T-helper 2 cell treated with Interferon-gamma antibody and Interleukin-4, amounts not matched to agents 5 μg/mL and 100 μg/mL, for 36 hours (primary cell): ENCODE results near the gene TOP3A.

Experiments
- DNase-seq: peaks from one replicate; pipeline ENCODE4 v3.0.0; 2021; ENCODE audit warnings: low spot score
- H3K27ac Mint-ChIP-seq: one replicate; pipeline ENCODE4 v1.8.0; 2021; ENCODE audit warnings: mild to moderate bottlenecking, mixed read lengths
- H3K27me3 Mint-ChIP-seq: one replicate; pipeline ENCODE4 v1.8.0; 2021; ENCODE audit warnings: low read depth, mixed read lengths
- H3K36me3 Mint-ChIP-seq: one replicate; pipeline ENCODE4 v1.8.0; 2021; ENCODE audit warnings: low read depth, mixed read lengths
- H3K4me1 Mint-ChIP-seq: one replicate; pipeline ENCODE4 v1.8.0; 2021; ENCODE audit warnings: low read depth, mixed read lengths
- H3K4me3 Mint-ChIP-seq: one replicate; pipeline ENCODE4 v1.8.0; 2022; ENCODE audit warnings: mild to moderate bottlenecking, moderate library complexity, mixed read lengths
- H3K9me3 Mint-ChIP-seq: one replicate; pipeline ENCODE4 v1.8.0; 2021; ENCODE audit warnings: mixed read lengths

Gene TOP3A

GRCh38 chr17:18230288-18231141, 84.3 kb downstream of the TOP3A start:
- DNase-seq, result no peak
- Mint-ChIP-seq H3K27me3 (no peaks in the 10 kb centered on the region), H3K4me3 (no peak overlapping the region), H3K36me3 (no peaks in the 10 kb centered on the region), H3K4me1 (peaks cover 15% of the 10 kb centered on the region), H3K9me3 (no peaks in the 10 kb centered on the region), H3K27ac (no peak overlapping the region)

- Mint-ChIP-seq H3K4me1 (peaks cover 19% of the 10 kb centered on the region), H3K36me3 (no peaks in the 10 kb centered on the region), H3K4me3 (no peak overlapping the region), H3K9me3 (no peaks in the 10 kb centered on the region), H3K27me3 (no peaks in the 10 kb centered on the region), H3K27ac (no peak overlapping the region)
- DNase-seq, result no peak
Measured at GRCh38 chr17:18229771-18230170, 85.0 kb downstream of the TOP3A start.

DNA sequence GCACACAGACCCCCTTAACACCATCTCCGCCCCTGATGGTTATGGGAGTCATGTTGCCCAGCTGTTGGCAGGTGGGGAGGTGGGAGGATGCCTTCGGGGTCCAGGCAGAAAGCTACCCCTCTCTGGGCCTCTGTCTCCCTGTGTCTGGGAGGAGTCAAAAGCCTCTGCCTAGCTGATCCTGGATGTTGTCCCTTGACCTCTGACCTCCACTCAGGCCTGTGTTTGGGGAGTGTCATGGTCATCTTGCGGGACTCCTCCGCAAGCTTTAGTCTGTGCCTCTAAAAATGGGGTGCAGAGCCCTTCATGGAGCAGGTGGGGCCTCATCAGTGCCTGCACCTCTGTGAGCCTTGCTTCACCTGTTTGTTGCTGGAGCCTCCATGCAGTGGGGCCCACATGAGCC, 85.5 kb downstream of the TOP3A start:
- DNase-seq, result no peak
- Mint-ChIP-seq H3K4me3 (no peak overlapping the region), H3K4me1 (peaks cover 20% of the 10 kb centered on the region), H3K27me3 (no peaks in the 10 kb centered on the region), H3K36me3 (no peaks in the 10 kb centered on the region), H3K9me3 (no peaks in the 10 kb centered on the region), H3K27ac (no peak overlapping the region)

GRCh38 chr17:18228176-18228682, 86.6 kb downstream of the TOP3A start:
- H3K27me3 Mint-ChIP-seq, result no peaks in the 10 kb centered on the region
- no peak for DNase-seq
- H3K9me3 Mint-ChIP-seq, result no peaks in the 10 kb centered on the region
- no peaks in the 10 kb centered on the region for H3K36me3 Mint-ChIP-seq
- peaks cover 20% of the 10 kb centered on the region for H3K4me1 Mint-ChIP-seq
- H3K27ac Mint-ChIP-seq, result no peak overlapping the region
- no peak overlapping the region for H3K4me3 Mint-ChIP-seq

DNA sequence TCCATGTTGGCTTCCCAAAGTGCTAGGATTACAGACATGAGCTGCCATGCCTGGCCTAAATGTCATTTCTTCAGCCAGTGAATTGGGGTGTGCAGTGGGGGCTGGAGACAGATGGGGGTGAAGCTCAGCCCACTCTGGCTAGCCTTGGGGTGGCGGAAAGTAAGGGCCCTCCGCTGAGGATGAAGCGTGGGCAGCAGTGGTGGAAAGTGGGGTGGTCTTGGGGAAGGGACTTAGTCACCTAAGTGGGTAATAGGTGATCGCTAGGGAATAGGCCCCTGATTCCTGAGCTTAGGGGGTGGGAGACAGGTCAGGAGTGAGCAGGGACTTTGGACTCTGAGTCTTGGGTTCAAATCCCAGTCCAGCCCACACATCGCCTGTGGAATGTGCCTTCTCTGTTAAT, 87.2 kb downstream of the TOP3A start:
- Mint-ChIP-seq H3K4me1 (peaks cover 20% of the 10 kb centered on the region), H3K9me3 (no peaks in the 10 kb centered on the region), H3K4me3 (no peak overlapping the region), H3K27me3 (no peaks in the 10 kb centered on the region), H3K27ac (no peak overlapping the region), H3K36me3 (no peaks in the 10 kb centered on the region)
- no peak for DNase-seq

- Mint-ChIP-seq H3K27ac (peak overlapping the region; percentile 90), H3K36me3 (no peaks in the 10 kb centered on the region)
Measured at GRCh38 chr17:18226284-18226945, 88.4 kb downstream of the TOP3A start.

DNA sequence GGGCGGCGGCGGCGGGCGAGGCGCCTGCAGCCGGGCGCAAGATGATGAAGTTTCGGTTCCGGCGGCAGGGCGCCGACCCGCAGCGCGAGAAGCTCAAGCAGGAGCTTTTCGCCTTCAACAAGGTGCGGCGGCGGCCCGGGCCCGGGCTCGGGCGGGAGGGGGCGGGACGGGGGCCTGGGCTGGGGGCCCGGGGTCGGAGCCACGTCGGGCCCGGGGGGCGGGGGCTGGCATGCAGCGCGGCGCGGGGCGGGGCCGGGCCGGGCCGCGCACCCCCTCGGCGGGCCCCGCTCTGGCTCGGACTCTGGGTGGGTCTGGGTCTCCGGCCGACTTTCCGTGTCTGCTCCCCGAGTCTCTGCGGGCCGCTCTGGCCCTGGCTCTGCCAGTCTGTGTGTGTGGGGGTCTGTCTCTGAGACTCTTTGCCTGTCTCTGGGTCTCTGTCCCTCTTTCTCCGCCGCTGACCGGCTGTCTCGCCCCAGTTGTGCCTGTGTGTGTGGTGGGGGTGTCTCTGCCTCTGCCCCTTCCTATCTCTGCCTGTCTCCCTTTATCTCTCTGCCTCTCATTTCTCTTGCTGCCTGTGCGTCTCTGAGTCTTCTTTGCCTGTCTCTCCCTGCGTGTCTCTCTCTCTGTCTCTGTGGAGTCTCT, 89.0 kb downstream of the TOP3A start:
- H3K4me1 Mint-ChIP-seq, result peaks cover 20% of the 10 kb centered on the region
- H3K36me3 Mint-ChIP-seq, result no peaks in the 10 kb centered on the region
- H3K4me3 Mint-ChIP-seq, result peak overlapping the region; percentile 93
- no peaks in the 10 kb centered on the region for H3K9me3 Mint-ChIP-seq
- no peaks in the 10 kb centered on the region for H3K27me3 Mint-ChIP-seq
- no peak for DNase-seq
- peak overlapping the region; percentile 90 for H3K27ac Mint-ChIP-seq

More at GRCh38 chr17:18226284-18226945, 88.4 kb downstream of the TOP3A start:
- H3K27me3 Mint-ChIP-seq, result no peaks in the 10 kb centered on the region
- no peaks in the 10 kb centered on the region for H3K9me3 Mint-ChIP-seq
- peaks cover 20% of the 10 kb centered on the region for H3K4me1 Mint-ChIP-seq
- no peak for DNase-seq
- H3K4me3 Mint-ChIP-seq, result peak overlapping the region; percentile 93

- H3K27ac Mint-ChIP-seq, result peak within 1 kb of the TSS; percentile 90
- H3K27me3 Mint-ChIP-seq, result no peaks in the 10 kb centered on the region
- H3K4me1 Mint-ChIP-seq, result peaks cover 20% of the 10 kb centered on the region
- no peaks in the 10 kb centered on the region for H3K9me3 Mint-ChIP-seq
- peak; percentile 96 for DNase-seq
- H3K36me3 Mint-ChIP-seq, result no peaks in the 10 kb centered on the region
- H3K4me3 Mint-ChIP-seq, result peak within 1 kb of the TSS; percentile 93
Measured at GRCh38 chr17:18225121-18225641, 89.6 kb downstream of the TOP3A start, which contains the start of gene LLGL1. Gene LLGL1 (plus strand): TSS chr17:18225635. CDS start chr17:18225683, 48 bp downstream.

DNA sequence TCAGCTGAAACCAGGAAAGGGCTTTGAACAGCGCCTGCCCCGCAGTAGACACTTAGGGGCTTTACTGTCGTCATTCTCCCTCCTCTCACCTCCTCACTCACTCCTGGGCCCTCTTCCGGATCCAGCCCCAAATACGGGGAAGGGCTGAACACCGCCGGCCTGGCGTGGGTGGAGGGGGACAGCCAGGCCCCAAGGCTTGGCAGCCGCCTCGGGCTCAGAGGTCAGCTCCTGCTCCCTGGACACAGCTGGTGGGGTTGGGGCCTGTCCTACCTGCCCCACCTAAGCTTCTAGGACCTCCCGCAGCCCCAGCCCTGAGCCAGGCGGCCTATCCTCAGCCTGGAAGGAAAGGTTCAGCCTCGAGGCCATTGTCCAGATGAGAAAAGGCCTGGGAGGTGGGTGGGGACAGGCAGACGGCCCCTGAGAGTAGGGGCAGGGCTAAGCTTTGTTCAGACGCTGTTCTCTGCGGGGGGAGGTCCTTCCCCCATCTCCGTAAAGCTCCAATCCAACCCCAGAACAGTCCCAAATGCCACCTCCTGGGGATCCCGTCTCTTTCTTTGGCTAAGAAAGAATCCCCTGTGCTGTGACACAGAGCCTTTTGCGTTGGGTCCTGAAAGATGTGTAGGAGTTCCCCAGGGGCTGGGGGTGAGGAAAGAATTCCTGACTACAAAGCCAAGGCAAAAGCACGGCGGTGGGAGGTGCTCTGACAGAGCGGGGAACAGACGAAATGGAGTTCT, 90.2 kb downstream of the TOP3A start:
- Mint-ChIP-seq H3K27me3 (no peaks in the 10 kb centered on the region), H3K9me3 (no peaks in the 10 kb centered on the region), H3K4me3 (peak overlapping the region; percentile 74), H3K36me3 (no peaks in the 10 kb centered on the region), H3K27ac (no peak overlapping the region), H3K4me1 (peaks cover 20% of the 10 kb centered on the region)
- DNase-seq, result no peak

DNA sequence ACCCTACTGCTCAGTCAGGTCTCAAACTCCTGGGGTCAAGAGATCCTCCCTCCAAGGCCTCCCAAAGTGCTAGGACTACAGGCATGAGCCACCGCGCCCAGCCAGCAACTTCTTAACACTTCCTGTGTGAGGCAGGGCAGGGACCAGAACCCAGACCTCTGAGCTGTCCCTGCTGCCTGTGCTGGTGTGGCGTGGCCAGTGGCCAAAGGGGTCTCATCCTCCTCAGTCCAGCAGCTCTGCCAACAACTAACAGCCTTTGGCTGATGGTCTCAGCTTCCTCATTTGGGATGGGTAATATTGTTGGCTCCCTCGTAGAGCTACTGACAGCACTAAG, 90.8 kb downstream of the TOP3A start:
- Mint-ChIP-seq H3K4me1 (peaks cover 20% of the 10 kb centered on the region), H3K27me3 (no peaks in the 10 kb centered on the region), H3K27ac (no peak overlapping the region), H3K4me3 (no peak overlapping the region), H3K9me3 (no peaks in the 10 kb centered on the region), H3K36me3 (no peaks in the 10 kb centered on the region)
- no peak for DNase-seq
